Stimulated activated CD4-positive, alpha-beta T cell treated with anti-CD3 and anti-CD28 coated beads, Interleukin-15, amount 100 ng/mL, for 1 hour (primary cell): Measurements from ENCODE around the gene HDAC4.

Source experiments
- DNase-seq, 2 donors: peaks; one replicate each; pipeline ENCODE4 v3.0.0-alpha.2; 2020; ENCODE audit warnings: low read depth in 1 of 2, low spot score in 1 of 2

Gene HDAC4

DNA sequence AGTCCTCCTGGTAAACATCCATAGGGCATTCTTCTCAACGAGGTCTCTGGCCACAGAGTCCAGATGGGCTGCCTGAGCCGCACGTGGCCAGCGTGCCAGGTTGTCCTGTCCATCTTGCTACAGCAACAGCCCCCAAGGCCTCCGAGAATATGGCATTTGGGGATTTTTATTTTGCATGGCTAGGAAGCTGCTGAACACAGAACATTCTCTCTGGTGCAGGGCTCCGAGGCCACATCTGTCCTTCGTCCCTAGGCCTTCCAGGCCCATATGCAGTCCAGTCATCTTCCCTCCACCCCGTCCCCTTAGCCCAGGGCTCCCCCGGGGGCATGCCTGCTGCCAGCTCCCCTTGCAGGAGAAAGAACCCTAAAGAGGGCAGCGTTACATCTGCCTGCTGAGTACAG, 2.3 kb downstream of the HDAC4 start:
- DNase-seq, result no peak

DNA sequence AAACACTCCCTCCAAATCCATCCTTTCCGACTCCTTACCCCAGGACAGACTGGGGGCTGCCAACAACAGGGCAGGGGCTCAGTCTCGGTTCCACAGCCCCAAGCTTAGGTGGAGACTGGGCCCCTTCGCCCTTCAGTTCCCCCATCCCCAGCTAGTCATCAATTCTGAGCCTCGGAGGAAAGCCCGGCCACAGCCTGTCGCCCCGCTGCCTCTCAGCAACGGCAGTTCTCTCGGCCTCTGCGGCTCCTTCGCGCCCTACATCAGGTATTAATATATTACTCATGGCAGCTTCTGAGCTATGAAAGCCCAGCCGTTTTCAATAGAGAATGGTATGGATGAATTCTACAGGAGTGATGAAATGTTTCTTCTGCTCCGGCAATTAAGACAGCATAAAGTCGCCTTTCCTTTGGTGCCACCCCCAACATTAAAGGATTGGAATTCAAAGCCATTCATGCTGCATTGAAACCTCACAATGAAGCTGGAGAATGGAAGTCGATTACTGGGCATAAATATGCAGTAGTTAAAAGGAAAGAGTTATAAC, 2.8 kb downstream of the HDAC4 start:
- DNase-seq, result no peak

DNA sequence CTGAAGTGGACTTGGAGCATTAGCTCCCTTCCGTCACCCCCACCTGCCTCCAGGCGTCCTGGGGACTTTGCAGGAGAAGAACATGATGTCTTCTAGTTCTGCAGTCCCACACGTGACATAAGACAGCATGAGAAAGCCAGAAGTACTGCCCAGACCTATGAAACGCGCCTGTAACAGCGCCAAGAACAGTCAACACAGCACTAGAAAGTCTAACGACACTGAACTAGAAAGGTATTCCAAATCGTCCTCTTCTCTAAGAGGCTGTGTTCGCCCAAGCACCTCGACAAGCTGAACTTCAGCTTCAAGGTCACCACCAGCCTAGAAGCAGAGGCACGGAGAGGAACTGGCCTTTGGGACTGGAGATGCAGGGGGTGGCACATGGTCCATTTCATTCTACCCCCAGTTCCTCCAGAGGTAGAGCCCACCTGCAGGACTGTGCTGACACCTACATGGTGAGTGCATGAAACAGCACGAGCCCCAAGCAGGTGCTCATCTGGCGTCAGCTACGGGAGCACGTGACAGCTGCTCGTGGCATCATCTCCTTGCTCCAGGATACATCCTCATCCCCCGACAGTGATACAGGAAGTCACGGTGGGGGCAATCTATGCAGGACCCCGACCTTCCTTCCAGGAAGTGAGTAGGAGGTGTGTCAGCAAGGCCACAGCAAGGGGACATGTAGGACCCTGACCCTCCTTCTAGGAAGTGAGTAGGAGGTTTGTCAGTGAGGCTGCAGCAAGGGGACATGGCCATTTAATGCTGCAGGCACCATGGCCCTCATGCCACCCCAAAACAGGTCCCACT, 3.7 kb downstream of the HDAC4 start:
- DNase-seq, result no peak

DNA sequence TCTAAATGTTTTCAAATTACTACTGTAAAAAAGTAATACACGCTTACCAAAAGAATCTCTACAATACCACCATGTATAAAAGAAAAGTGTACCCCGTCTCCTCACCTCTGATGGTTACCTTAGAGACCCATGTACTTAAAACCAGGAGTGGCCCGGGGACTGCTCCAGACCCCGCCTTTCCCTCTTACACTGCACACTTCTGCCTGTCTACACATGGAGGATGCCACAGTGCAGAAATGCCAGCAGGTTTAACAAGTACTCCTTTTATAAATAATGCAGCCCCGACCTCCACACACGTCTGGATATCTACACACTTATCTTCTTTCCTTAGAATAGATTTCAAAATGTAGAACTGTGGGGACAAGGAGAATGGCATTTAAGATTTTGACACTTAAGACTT, 5.3 kb downstream of the HDAC4 start:
- DNase-seq, result no peak

DNA sequence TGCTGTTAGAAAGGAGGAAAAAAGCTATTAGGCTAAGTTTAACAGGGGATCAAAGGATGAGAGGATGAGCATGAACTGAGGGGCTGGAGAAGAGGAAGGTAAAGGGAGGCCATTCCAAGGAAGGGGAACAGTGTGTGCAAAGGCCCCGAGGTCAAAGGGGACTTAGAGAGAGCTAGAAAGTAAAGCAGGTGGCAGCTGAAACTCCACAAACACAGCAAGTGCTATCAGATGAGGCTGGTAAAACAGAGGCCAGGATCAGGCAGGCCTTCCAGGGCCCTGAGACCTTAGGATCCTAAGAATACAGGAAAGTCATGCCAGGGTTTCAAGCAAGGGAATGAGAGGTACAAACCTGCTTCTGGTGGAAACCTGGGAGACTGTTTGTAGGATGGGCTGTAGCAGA, 5.8 kb downstream of the HDAC4 start:
- no peak for DNase-seq

GRCh38 chr2:239394346-239394945, 6.4 kb downstream of the HDAC4 start:
- DNase-seq, result no peak

- no peak for DNase-seq
These were observed 6.9 kb downstream of the HDAC4 start for GRCh38 chr2:239393941-239394340.

GRCh38 chr2:239393388-239393940, 7.4 kb downstream of the HDAC4 start:
- DNase-seq, result no peak

GRCh38 chr2:239392688-239393387, 8.0 kb downstream of the HDAC4 start:
- DNase-seq, result no peak

- DNase-seq, result no peak
These were observed 8.8 kb downstream of the HDAC4 start for GRCh38 chr2:239392072-239392357.

- no peak for DNase-seq
These were observed 9.3 kb downstream of the HDAC4 start for GRCh38 chr2:239391286-239392071.

GRCh38 chr2:239390546-239391285, 10.1 kb downstream of the HDAC4 start:
- no peak for DNase-seq

DNA sequence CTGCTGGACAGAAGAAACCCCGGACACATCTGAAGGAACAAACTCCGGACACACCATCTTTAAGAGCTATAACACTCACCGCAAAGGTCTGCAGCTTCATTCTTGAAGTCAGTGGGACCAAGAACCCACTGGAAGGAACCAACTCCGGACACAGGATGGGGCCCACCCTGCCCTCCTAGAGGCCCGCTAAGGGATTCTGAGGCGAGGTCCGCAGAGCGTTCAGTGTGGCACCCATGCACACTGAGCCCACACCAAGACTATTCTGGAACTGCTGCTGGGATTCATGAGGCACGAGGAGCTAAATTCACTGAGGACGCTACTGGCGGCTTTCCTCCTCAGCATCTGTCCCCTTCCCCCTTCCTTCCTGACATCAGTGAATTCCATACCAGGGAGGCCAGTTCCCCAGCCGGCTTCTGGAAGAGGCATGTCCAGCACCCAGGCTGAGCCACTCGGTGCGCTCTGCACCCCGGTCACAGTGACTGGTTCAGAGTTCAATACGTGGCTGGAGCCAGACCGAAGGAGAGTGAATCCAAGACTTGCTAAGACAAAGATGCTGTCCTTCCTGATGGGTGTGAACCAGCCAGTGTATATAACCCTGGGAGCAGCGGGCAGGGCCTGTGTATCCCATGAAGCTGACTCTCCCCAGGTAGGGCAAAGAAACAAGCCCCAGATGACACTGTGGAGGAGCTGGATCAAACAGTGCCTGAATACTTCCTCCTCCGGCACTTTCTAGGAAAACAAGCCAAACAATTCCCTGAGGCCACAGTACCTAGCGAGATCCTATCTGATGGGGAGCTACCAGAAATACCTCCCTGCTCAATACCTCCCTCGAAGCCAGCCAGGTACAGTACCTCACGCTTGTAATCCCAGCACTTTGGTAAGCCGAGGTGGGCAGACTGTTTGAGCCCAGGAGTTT, 11.1 kb downstream of the HDAC4 start:
- DNase-seq, result no peak

DNA sequence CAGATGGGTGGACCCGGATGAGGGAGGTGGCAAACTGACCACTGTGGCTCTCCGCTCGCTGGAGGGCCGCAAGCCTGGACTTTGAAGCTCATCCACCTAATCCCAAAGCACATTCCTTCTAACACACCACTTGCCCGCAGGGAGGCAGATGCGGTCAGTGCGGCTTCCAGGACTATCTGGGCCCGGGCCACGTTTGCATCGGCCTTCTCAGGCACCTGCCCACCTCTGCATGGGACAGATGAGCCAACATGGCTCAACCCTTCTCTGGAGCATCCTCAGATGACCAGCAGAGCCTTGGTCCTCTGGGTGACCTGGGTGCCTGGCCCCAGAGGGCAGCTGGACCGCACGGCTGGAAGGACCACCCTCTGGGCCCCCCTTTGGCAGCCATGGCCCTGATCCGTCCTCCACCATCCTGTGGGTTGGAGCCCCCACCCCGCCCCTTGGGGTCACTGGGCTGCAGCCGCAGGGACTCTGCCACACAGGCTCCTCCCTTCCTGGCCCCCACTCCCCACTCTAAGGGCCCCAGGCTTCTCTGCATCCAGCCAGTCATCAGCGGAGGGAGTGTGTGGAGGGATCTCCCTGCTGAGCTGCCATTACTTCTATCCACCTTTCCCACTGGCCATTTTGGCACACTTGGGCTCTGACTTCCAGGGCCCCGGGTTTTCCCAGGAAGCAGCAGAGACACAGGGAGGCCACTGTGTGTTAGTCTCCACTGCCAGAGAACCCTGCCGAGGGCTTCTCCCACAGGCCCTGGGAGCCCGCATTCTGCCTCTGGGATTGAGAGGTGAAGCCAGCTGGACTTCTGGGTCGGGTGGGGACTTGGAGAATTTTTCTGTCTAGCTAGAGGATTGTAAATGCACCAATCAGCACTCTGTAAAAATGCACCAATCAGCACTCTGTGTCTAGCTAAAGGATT, 12.3 kb downstream of the HDAC4 start:
- no peak for DNase-seq

DNA sequence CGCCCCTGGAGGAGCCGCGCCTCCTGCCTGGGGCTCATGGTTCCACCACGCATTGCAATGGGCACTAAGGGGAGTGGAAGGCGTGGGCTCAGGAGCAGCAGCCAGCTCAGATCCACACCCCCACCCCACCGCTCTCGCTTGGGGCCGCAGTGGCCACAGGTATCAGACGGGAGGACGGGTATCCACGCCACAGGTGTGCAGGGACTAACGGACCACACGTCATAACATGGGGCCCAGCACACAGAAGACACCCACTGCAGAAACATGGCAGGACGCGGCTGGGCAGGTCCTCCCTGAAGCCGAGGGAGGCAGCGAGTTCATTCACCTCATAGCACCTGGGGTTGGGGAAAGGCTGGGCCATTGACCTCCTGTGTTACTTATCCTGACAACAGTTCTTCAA, 13.0 kb downstream of the HDAC4 start:
- DNase-seq, result no peak

DNA sequence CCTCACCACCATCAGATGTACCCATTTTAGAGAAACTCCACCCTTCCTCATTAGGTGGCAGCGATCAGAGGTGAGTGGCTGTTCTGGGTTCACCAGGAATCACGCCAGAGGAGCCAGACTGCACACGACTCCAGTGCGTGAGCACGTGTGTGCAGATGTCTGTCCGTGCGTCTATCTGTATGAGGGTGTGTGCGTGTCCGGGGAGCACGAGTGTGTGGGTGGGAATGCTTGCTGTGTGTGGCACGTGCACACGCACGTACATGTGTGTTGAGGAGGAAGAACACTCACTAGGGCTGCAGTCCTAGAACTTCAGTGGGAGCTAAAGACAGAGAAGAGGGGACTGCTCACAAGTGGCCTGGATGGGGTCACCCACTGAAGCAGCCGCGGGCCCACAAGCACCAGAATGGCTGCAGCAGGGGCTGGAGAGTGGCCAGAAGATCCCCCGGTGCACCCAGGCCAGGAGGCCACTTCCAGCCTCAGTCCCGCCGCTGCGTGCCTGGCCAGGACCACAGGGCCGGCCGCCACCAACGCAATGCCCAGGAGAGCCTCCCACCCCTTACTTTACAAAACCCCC, 13.9 kb downstream of the HDAC4 start:
- no peak for DNase-seq

- no peak for DNase-seq
These were observed 14.7 kb downstream of the HDAC4 start for GRCh38 chr2:239386001-239386670.
